ENCODE measurements around the gene LDLRAD2.

DNA sequence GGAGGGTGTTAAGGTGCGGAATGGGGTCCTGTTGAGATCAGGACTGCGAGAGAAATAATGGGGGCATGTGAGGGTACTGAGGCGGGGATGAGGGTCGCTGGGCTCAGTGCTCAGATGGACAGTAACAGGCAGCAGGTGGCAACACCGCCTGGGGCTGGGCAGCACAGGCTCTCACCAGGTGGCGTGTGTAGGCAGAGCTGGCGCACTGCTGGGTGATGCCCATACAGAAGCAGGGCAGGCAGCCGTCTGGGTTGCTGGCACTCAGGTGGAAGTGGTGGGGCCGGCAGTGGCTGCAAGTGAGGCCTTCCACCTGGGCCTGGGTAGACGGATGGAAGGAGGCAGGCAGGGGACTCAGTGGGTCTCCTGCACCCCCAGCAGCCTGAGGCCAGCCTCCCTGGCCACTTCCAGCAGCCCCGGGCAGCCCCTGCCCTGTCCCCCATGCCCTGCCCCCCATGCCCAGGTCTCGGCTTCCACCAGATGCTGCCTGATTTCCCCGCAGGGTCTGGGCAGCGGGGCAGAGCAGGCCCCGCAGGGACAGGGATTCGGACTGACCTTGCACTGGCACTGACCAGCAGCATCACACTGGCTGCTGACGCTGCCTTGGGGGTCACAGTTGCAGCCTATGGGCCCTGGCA, 60.5 kb downstream of the LDLRAD2 start:
- TF ChIP-seq POLR2A (IDR thresholded peaks at IDR 0.05; ENCODE audit: low read depth, low read length) (no peak), POLR2AphosphoS5 (IDR thresholded peaks at IDR 0.05; ENCODE audit: low read depth, low read length) (no peak), TAF1 (IDR thresholded peaks at IDR 0.05; ENCODE audit: borderline replicate concordance, low read depth, low read length) (no peak)
